GM12878 (cell line): ENCODE data around the gene FCAMR. TPM values are rescaled to one million over a fixed set of nuclear protein-coding genes. Genes with fewer than 3 reads are reported as not detected.

Experiments
- ATAC-seq: fragments of 200-7000 bp; cut with Tn5 transposase; 3 replicates; pipeline ENCODE4 v1.9.1; 2020; ENCODE audit warnings: mild to moderate bottlenecking, moderate library complexity
- BruUV-seq: library from RNA; stranded (reverse); fragments of 400-500 nt; replicated peaks from 2 replicates; lab custom pipeline; 2021; lab: Mats Ljungman, UMichigan
- CTCF ChIA-PET: fragments of 300-600 bp; sonication (Branson Sonifier 250); formaldehyde crosslinking; extraction: SDS; loops from one replicate; lab custom pipeline; 2021; ENCODE audit warnings: inconsistent platforms; lab: Yijun Ruan, JAX
- POLR2A ChIA-PET: fragments of 350-600 bp; formaldehyde crosslinking; extraction: SDS; loops from one replicate; lab custom pipeline; 2021; ENCODE audit warnings: inconsistent platforms; lab: Charles Lee
- RAD21 ChIA-PET: fragments of 300-600 bp; sonication (Branson Sonifier 250); formaldehyde crosslinking; loops from one replicate; lab custom pipeline; 2023; ENCODE audit warnings: antibody characterized with exemption; ENCODE audit not compliant: unreplicated experiment; lab: Charles Lee
- SMC1A ChIA-PET: fragments of 300-600 bp; sonication (Branson Sonifier 250); formaldehyde crosslinking; loops from one replicate; lab custom pipeline; 2023; ENCODE audit not compliant: unreplicated experiment, uncharacterized antibody; lab: Charles Lee
- DNase-seq: peaks from one replicate; pipeline ENCODE4 v3.0.0-alpha.2; 2011; ENCODE audit warnings: low read depth, low spot score
- FAIRE-seq: peaks from 3 replicates; lab custom pipeline; 2011; peaks lifted over from hg19 to GRCh38; lab: Jason Lieb, UNC
- H2AFZ ChIP-seq: 2 replicates; pipeline ENCODE4 v1.6.0; 2011; ENCODE audit warnings: low read depth, low read length, control low read depth; ENCODE audit not compliant: control insufficient read depth
- H3K27ac ChIP-seq: 2 replicates; pipeline ENCODE4 v1.5.1; 2011; ENCODE audit warnings: control low read depth; ENCODE audit not compliant: control insufficient read depth, insufficient read depth
- H3K27me3 ChIP-seq, 2 experiments: replicated peaks in 1 of 2; 2 replicates each; pipeline versions ENCODE4 v1.6.0 to v1.6.1; 2011; ENCODE audit warnings: low read length in 1 of 2; ENCODE audit not compliant: control insufficient read depth in 2 of 2, insufficient read depth in 2 of 2
- H3K36me3 ChIP-seq, 2 experiments: 2 replicates each; pipeline ENCODE4 v1.5.1; 2011; ENCODE audit warnings: low read length in 1 of 2; ENCODE audit not compliant: control insufficient read depth in 2 of 2, insufficient read depth in 2 of 2
- H3K4me1 ChIP-seq: 2 replicates; pipeline ENCODE4 v1.6.1; 2011; ENCODE audit warnings: mild to moderate bottlenecking, low read length, moderate library complexity, mixed read lengths; ENCODE audit not compliant: control insufficient read depth, insufficient read depth
- H3K4me2 ChIP-seq: 2 replicates; pipeline ENCODE4 v1.6.0; 2011; ENCODE audit warnings: control low read depth; ENCODE audit not compliant: control insufficient read depth, insufficient read depth
- H3K4me3 ChIP-seq: fragments of 200-600 bp; sonication (generic); 2 replicates; pipeline ENCODE4 v1.5.1; 2016
- H3K79me2 ChIP-seq: 2 replicates; pipeline ENCODE4 v1.6.0; 2011; ENCODE audit warnings: low read length; ENCODE audit not compliant: control insufficient read depth, insufficient read depth
- H3K9ac ChIP-seq: 2 replicates; pipeline ENCODE4 v1.8.0; 2011; ENCODE audit warnings: low read length, control low read depth, mixed read lengths; ENCODE audit not compliant: control insufficient read depth, insufficient read depth
- H3K9me3 ChIP-seq: replicated peaks from 3 replicates; pipeline ENCODE4 v1.5.1; 2011; ENCODE audit warnings: mild to moderate bottlenecking, low read length; ENCODE audit not compliant: control insufficient read depth, insufficient read depth
- H4K20me1 ChIP-seq: 2 replicates; pipeline ENCODE4 v1.6.0; 2011; ENCODE audit not compliant: control insufficient read depth, insufficient read depth
- BHLHE40 ChIP-seq, 2 experiments: fragments of 450-650 bp in 1 of 2; IDR thresholded peaks; 2 replicates each; pipeline ENCODE4 v1.6.1; 2011 to 2017; ENCODE audit warnings: low read depth in 2 of 2, borderline replicate concordance in 1 of 2, improper control_type of control experiment in 1 of 2, low read length in 1 of 2, mild to moderate bottlenecking in 1 of 2
- DPF2 ChIP-seq: fragments of 450-650 bp; IDR thresholded peaks from 2 replicates; pipeline ENCODE4 v1.6.1; 2017; ENCODE audit warnings: mild to moderate bottlenecking
- GATAD2B ChIP-seq: fragments of 450-650 bp; conservative IDR thresholded peaks from 2 replicates; pipeline ENCODE4 v1.6.1; 2017; ENCODE audit warnings: low read depth, mild to moderate bottlenecking, moderate library complexity
- IKZF1 ChIP-seq: fragments of 450-650 bp; conservative IDR thresholded peaks from 2 replicates; pipeline ENCODE4 v1.6.1; 2017; ENCODE audit warnings: antibody characterized with exemption, mild to moderate bottlenecking
- MYB ChIP-seq: fragments of 150-350 bp; IDR thresholded peaks from 2 replicates; pipeline ENCODE4 v1.6.1; 2014; ENCODE audit warnings: mild to moderate bottlenecking, low read depth, low read length, borderline replicate concordance
- MYC ChIP-seq: IDR thresholded peaks from 2 replicates; pipeline ENCODE4 v1.6.1; 2011; ENCODE audit warnings: mild to moderate bottlenecking, low read length, moderate library complexity, inconsistent platforms; ENCODE audit not compliant: insufficient read depth, insufficient replicate concordance, insufficient read length, severe bottlenecking
- NFXL1 ChIP-seq: fragments of 450-650 bp; IDR thresholded peaks from 2 replicates; pipeline ENCODE4 v1.6.1; 2017; ENCODE audit warnings: antibody characterized with exemption, mild to moderate bottlenecking, borderline replicate concordance
- NR2F1 ChIP-seq: fragments of 450-650 bp; conservative IDR thresholded peaks from 2 replicates; pipeline ENCODE4 v1.6.1; 2017; ENCODE audit warnings: mild to moderate bottlenecking
- RFX5 ChIP-seq: IDR thresholded peaks from 2 replicates; pipeline ENCODE4 v1.6.1; 2011; ENCODE audit warnings: low read depth, low read length, improper control_type of control experiment
- RUNX3 ChIP-seq: IDR thresholded peaks from 2 replicates; pipeline ENCODE4 v1.6.1; 2012; ENCODE audit warnings: low read length, inconsistent platforms
- SMC3 ChIP-seq: IDR thresholded peaks from 2 replicates; pipeline ENCODE4 v1.6.1; 2011; ENCODE audit warnings: low read length, improper control_type of control experiment, borderline replicate concordance
- SP1 ChIP-seq: IDR thresholded peaks from one replicate; pipeline ENCODE4 v1.6.1; 2011; ENCODE audit warnings: low read depth, low read length
- ZBED1 ChIP-seq: IDR thresholded peaks from 2 replicates; pipeline ENCODE4 v1.6.1; 2016; ENCODE audit warnings: borderline replicate concordance
- ZSCAN29 ChIP-seq: fragments of 450-650 bp; IDR thresholded peaks from 2 replicates; pipeline ENCODE4 v1.6.1; 2017; ENCODE audit warnings: mild to moderate bottlenecking, moderate library complexity
- WGBS: methylation state at CpG from one replicate; pipeline ENCODE4 v1.1.6; 2016; ENCODE audit warnings: low lambda C conversion rate; ENCODE audit not compliant: insufficient replicate concordance, insufficient coverage; ENCODE audit errors: missing lambda C conversion rate; 5-methylcytosine and 5-hydroxymethylcytosine counted together
- in situ Hi-C: fragments of 300-500 bp; cut with MboI; formaldehyde crosslinking; loops from 9 replicates; pipeline ENCODE4 v1.14.3; 2018; ENCODE audit warnings: mixed read lengths
- intact Hi-C: fragments of 100-400 bp; cut with micrococcal nuclease; formaldehyde crosslinking; loops from one replicate; pipeline ENCODE4 v1.14.2; 2022; ENCODE audit not compliant: unreplicated experiment
- polyA plus RNA-seq, 11 experiments: library from polyadenylated mRNA; depleted of rRNA in 4 of 11; unstranded in 6 of 11; stranded (reverse) in 5 of 11; fragments of >200 nt; fragmentation: Nextera tagmentation in 4 of 11; fragmentation: Illumina TruSeq in 1 of 11; extraction: Ambion mirVana in 4 of 11; extraction: Trizol in 1 of 11; gene quantifications; 1 replicate in 1 of 11; 2 replicates in 10 of 11; pipeline versions ENCODE4 v1.2.1 to v1.2.3, GENCODE V29; 2011 to 2016; ENCODE audit warnings: inconsistent platforms in 2 of 11, missing spikeins in 2 of 11, low read depth in 1 of 11
- total RNA-seq, 4 experiments: library from RNA; depleted of rRNA in 3 of 4; stranded (reverse); fragments of >200 nt in 3 of 4; fragmentation: Illumina TruSeq in 1 of 4; extraction: Trizol in 1 of 4; gene quantifications; 2 replicates each; pipeline versions ENCODE4 v1.2.1 to v1.2.3, GENCODE V29; 2013 to 2021
- TF ChIP-seq, protein P1 (sequence below): IDR thresholded peaks from 2 replicates; pipeline ENCODE4 v1.6.1; 2012; ENCODE audit warnings: low read depth, low read length, improper control_type of control experiment
- TF ChIP-seq, protein P2 (sequence below): IDR thresholded peaks from 2 replicates; pipeline ENCODE4 v1.6.1; 2012; ENCODE audit warnings: mild to moderate bottlenecking, low read depth, low read length
- TF ChIP-seq, protein P3 (sequence below): fragments of 450-650 bp; IDR thresholded peaks from 2 replicates; pipeline ENCODE4 v1.6.1; 2017; ENCODE audit warnings: mild to moderate bottlenecking

FCAMR gene
- total and polyA plus RNA-seq, 10 of the 15 experiments (the other 5 are each of a cell fraction or from before 2014, with no cell fraction given), result 0.04 to 0.15 (median 0.06) TPM; not detected in 3

DNA sequence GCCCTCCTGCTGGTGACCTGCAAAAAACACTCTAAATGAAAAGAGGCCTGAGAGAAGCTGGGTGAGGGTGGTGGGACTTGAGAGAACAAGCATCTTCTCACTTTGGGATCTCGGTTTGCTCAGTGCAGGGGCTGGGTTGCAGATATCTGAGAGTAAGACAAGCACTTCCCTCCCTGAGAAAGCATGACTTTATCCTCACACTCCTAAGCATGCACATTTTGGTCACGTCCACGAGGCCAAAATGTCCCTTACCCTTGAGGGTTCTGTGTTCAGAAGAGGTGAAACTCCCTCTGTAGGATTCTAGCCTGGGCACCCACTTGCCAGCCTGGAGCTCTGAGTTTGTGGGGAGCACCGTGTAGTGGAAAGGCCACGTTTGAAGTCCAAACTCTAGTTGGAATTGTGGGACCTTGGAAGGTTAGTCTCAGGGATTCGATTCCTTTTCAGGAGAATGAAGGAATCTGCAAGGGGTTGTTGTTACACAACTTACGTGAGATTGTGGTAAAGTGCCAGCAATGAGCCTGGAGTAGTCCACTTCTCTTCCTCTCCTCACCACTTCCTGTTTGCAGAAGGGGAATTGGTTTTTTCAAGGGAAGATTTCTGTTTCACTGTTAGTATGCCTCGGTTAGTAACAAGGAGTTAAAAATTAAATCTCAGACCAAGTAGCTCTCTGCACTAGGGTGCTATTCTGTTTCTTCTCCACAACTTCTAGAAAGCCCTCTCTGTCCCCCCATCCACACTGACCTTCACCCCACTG is 3.0 kb downstream of the FCAMR start:
- CTCF ChIA-PET, result interaction anchor here (0.6 to 9.8 kb wide), 10 partner anchors 12 to 532 kb away, joined by 3 to 136 read pairs (median 3); no protein-coding TSS in a partner anchor
- H3K79me2 ChIP-seq, result no peaks in the 10 kb centered on the region
- no peaks in the 10 kb centered on the region for H3K9me3 ChIP-seq
- in situ Hi-C loops (no loop called here), intact Hi-C loops (no loop called here)
- H3K4me3 ChIP-seq, result 0 out of 2 replicates have a peak overlapping the region, but pooled peaks have one; percentile 37
- no peaks in the 10 kb centered on the region for H3K27me3 ChIP-seq
- WGBS, result 11% methylated on average over 8 of the region's 8 CpGs
- peak; percentile 72 for DNase-seq
- POLR2A ChIA-PET, result interaction anchor here (0.6 to 1.6 kb wide), 7 partner anchors 12 to 287 kb away, joined by 3 to 4 read pairs (median 3); no protein-coding TSS in a partner anchor
- peak overlapping the region; percentile 24; the same call in 1 of the 2 replicates for H3K9ac ChIP-seq
- SMC1A ChIA-PET, result interaction anchor here (0.6 to 7.5 kb wide), 12 partner anchors 9 to 164 kb away, joined by 3 to 68 read pairs (median 4); partner anchors contain the start of genes FCMR and PIGR
- H4K20me1 ChIP-seq, result no peaks in the 10 kb centered on the region
- peak overlapping the region; percentile 76 for H3K4me2 ChIP-seq
- FAIRE-seq, result peak; percentile 66
- peak overlapping the region; percentile 60 for H2AFZ ChIP-seq
- ATAC-seq, result peak; percentile 72
- peaks cover 38% of the 10 kb centered on the region for H3K4me1 ChIP-seq
- no peaks in the 10 kb centered on the region for H3K36me3 ChIP-seq
- RAD21 ChIA-PET, result interaction anchor here (0.6 to 3.5 kb wide), 9 partner anchors 12 to 328 kb away, joined by 3 to 18 read pairs (median 4); partner anchors contain the start of gene FCMR
- no TSS peak for BruUV-seq
- H3K27ac ChIP-seq, result peak overlapping the region; percentile 52
- TF ChIP-seq BHLHE40 (IDR thresholded peaks at IDR 0.05; ENCODE audit: borderline replicate concordance in 1 of 2, low read depth in 2 of 2, low read length in 1 of 2), result no peak
- TF ChIP-seq SP1, result no peak
- TF ChIP-seq NR2F1, result 0 out of 2 replicates have a peak, but pooled peaks have one; percentile 25
- no peak for TF ChIP-seq MYB
- no peak for TF ChIP-seq NFXL1
- TF ChIP-seq ZSCAN29, result no peak
- TF ChIP-seq MYC, result no peak
- no peak for TF ChIP-seq RFX5
- TF ChIP-seq ZBED1, result no peak
- TF ChIP-seq, protein P1, sequence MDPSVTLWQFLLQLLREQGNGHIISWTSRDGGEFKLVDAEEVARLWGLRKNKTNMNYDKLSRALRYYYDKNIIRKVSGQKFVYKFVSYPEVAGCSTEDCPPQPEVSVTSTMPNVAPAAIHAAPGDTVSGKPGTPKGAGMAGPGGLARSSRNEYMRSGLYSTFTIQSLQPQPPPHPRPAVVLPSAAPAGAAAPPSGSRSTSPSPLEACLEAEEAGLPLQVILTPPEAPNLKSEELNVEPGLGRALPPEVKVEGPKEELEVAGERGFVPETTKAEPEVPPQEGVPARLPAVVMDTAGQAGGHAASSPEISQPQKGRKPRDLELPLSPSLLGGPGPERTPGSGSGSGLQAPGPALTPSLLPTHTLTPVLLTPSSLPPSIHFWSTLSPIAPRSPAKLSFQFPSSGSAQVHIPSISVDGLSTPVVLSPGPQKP, result no peak
- peak; percentile 70 for TF ChIP-seq GATAD2B
- TF ChIP-seq DPF2, result peak; percentile 81
- peak; percentile 95 for TF ChIP-seq RUNX3
- TF ChIP-seq, protein P2, sequence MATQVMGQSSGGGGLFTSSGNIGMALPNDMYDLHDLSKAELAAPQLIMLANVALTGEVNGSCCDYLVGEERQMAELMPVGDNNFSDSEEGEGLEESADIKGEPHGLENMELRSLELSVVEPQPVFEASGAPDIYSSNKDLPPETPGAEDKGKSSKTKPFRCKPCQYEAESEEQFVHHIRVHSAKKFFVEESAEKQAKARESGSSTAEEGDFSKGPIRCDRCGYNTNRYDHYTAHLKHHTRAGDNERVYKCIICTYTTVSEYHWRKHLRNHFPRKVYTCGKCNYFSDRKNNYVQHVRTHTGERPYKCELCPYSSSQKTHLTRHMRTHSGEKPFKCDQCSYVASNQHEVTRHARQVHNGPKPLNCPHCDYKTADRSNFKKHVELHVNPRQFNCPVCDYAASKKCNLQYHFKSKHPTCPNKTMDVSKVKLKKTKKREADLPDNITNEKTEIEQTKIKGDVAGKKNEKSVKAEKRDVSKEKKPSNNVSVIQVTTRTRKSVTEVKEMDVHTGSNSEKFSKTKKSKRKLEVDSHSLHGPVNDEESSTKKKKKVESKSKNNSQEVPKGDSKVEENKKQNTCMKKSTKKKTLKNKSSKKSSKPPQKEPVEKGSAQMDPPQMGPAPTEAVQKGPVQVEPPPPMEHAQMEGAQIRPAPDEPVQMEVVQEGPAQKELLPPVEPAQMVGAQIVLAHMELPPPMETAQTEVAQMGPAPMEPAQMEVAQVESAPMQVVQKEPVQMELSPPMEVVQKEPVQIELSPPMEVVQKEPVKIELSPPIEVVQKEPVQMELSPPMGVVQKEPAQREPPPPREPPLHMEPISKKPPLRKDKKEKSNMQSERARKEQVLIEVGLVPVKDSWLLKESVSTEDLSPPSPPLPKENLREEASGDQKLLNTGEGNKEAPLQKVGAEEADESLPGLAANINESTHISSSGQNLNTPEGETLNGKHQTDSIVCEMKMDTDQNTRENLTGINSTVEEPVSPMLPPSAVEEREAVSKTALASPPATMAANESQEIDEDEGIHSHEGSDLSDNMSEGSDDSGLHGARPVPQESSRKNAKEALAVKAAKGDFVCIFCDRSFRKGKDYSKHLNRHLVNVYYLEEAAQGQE, result no peak
- TF ChIP-seq, protein P3, sequence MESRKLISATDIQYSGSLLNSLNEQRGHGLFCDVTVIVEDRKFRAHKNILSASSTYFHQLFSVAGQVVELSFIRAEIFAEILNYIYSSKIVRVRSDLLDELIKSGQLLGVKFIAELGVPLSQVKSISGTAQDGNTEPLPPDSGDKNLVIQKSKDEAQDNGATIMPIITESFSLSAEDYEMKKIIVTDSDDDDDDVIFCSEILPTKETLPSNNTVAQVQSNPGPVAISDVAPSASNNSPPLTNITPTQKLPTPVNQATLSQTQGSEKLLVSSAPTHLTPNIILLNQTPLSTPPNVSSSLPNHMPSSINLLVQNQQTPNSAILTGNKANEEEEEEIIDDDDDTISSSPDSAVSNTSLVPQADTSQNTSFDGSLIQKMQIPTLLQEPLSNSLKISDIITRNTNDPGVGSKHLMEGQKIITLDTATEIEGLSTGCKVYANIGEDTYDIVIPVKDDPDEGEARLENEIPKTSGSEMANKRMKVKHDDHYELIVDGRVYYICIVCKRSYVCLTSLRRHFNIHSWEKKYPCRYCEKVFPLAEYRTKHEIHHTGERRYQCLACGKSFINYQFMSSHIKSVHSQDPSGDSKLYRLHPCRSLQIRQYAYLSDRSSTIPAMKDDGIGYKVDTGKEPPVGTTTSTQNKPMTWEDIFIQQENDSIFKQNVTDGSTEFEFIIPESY, result no peak
- no peak for TF ChIP-seq SMC3
- TF ChIP-seq IKZF1, result peak; percentile 94
